GM18505 (cell line): Measurements from ENCODE around the gene LRRC47.
"Not testable (repeated sequence)": the region's sequence is repeated elsewhere in the genome, so short reads cannot be mapped to it uniquely, and the experiment has no call there.

Source experiments
- ATAC-seq: cut with Tn5 transposase; IDR thresholded peaks from one replicate; pipeline ENCODE4 v1.9.1; 2021; ENCODE audit not compliant: unreplicated experiment
- POLR2A ChIP-seq: IDR thresholded peaks from 4 replicates; pipeline ENCODE4 v1.6.1; 2011; ENCODE audit warnings: borderline replicate concordance; ENCODE audit not compliant: insufficient read depth, insufficient read length; ENCODE audit errors: extremely low read depth

LRRC47 gene

DNA sequence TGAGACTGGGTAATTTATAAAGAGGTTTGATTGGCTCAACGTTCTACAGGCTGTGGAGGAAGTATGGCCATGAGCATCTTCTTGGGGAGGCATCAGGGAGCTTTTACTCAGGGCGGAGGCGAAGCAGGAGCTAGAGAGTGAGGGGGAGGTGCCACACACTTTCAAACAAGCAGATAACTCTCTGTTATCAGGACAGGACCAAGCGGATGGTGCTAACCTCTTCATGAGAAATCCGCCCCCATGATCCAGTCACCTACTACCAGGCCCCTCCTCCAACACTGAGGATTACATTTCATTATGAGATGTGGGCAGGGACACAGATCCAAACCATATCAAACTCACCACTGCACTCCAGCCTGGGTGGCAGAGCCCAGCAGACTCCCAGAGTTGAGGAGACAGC lies 11.5 kb upstream of the LRRC47 start:
- TF ChIP-seq POLR2A = no peak
- no peak for ATAC-seq

DNA sequence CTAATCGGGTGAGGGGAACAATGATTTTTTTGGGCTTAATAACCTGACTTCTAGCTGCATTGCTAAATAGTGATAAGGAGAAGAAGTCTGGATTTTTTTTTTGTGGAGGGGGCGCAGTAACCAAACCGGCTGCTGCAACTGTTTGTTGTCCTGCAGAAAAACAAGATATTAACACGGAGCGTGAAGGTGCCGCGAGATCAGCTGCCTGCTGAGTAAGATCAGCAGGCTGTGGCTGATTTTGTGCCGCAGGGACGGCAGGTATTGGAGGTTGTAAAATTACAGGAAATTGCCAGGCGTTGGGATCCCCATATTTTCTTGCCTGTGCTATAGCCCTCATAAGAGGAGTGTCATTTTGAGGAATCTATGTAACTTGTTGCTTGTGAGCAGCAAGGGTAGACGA lies 8.7 kb upstream of the LRRC47 start:
- no peak for TF ChIP-seq POLR2A
- ATAC-seq = no peak

DNA sequence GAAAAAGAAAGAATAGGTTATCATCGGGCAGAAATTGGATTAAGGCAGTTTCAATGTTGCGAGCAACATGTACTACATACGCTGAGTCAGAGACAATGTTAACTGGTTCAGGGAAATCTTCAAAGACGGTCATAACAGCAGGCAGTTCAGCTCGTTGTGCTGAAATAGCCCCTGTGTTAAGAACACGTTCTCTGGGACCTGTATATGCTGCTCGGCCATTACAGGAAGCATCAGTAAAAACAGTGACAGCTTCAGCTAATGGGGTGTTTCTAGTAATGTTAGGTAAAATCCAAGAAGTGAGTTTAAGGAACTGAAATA lies 8.3 kb upstream of the LRRC47 start:
- ATAC-seq = not testable (repeated sequence)

GRCh38 chr1:3803905-3804626 lies 7.8 kb upstream of the LRRC47 start:
- no peak for ATAC-seq
- no peak for TF ChIP-seq POLR2A

- not testable (repeated sequence) for ATAC-seq
Measured at GRCh38 chr1:3800795-3801194, 4.5 kb upstream of the LRRC47 start.

DNA sequence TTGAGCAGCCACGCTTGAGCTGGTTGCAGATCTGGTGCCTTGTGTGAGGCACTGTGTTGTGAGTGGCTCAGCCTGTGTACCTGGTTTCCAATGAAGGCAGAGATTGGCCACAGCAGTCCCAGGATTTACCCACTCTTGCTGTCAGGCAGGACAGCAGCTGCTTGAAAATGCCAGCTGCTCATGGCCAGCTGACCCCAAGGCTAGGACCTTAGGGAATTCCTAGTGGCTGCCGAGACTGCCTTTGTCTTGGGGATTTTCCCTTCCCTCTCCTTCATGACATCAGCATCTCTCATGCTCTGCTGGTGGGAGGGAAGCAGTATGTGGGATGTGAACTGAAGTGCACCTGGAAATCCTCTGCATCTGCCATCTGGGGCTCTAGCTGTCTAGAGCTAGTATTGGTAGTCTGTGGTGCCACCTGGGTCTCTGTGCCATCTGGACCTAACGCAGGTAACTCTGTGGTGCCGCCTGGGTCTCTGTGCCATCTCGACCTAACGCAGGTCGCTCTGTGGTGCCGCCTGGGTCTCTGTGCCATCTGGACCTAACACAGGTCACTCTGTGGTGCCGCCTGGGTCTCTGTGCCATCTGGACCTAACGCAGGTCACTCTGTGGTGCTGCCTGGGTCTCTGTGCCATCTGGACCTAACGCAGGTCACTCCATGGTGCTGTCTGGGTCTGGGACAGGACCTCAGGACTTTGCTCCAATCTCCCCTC lies 3.8 kb upstream of the LRRC47 start:
- no peak for TF ChIP-seq POLR2A
- ATAC-seq = no peak

DNA sequence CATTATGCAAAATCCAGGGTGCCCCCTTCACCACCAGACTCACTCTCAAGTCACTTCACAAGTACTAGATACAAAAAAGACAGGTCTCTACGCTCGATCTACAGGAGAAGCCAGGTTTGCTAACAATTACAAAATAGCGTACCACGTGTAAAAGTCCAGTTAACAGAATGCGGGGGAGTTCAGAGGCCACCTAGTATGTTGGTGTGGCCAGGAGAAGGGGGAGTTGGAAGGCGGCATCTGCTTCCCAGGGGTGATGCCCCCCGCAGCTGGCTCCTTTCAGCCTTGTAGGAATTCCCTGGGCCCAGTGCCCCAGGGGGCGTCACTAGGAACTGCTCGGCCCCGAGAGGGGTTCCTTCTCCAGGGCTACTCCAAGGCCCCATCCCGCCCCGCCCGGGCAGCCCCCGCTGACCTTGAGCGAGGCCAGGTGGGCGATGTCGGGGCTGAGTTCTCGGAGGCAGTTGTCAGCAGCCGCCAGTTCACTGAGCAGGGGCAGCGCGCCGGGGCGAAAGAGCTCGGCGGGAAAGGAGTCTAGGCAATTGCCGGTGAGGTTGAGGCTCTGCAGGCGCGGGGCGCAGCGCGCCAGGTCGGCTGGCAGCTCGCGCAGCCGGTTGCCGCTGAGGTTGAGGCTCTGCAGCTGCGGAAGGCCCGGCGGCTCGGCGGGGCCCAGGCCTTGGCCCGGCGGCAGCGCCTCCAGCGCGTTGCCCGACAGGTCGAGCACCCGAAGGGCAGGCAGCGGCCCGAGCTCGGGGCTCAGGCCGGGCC lies 664 bp downstream of the LRRC47 start:
- no peak for TF ChIP-seq POLR2A
- ATAC-seq = no peak

GRCh38 chr1:3790952-3791351 lies 5.3 kb downstream of the LRRC47 start:
- TF ChIP-seq POLR2A = no peak
- no peak for ATAC-seq

- no peak for ATAC-seq
- TF ChIP-seq POLR2A = no peak
Measured at GRCh38 chr1:3790500-3790923, 5.8 kb downstream of the LRRC47 start.

- no peak for ATAC-seq
- TF ChIP-seq POLR2A = no peak
Measured at GRCh38 chr1:3789421-3790300, 6.6 kb downstream of the LRRC47 start.

DNA sequence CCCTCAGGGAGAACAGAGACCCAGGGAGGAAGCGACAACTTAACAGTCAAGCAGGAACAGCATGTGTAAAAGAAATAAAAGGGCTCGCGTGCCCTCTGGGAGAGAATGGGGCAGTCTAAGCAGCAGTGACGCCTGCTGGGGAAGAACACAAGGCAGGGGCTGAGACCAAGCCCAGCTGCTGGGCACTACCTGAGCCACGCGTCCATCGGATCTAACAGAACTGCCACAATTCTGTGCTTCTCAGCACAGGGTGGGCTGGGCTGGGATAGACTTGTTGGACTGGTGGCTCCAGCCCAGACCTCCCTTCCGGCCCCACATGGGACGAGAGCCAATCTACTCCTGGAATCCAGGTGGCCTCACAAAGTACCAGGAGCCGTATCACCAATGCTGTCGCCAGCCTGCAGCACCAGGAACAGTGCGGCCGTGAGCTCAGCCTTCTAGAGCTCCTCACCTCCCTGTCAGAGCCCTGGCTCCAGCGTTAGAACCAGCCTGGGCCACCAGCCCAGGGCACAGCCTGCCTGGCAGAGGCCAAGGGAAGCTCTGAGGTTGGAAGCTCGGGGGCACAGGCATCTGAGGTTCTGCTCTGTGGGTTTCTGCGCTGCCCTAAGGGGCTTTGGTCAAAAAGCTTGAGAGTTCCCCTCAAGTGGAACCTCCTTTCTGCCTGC lies 7.4 kb downstream of the LRRC47 start:
- ATAC-seq = no peak
- TF ChIP-seq POLR2A = no peak

DNA sequence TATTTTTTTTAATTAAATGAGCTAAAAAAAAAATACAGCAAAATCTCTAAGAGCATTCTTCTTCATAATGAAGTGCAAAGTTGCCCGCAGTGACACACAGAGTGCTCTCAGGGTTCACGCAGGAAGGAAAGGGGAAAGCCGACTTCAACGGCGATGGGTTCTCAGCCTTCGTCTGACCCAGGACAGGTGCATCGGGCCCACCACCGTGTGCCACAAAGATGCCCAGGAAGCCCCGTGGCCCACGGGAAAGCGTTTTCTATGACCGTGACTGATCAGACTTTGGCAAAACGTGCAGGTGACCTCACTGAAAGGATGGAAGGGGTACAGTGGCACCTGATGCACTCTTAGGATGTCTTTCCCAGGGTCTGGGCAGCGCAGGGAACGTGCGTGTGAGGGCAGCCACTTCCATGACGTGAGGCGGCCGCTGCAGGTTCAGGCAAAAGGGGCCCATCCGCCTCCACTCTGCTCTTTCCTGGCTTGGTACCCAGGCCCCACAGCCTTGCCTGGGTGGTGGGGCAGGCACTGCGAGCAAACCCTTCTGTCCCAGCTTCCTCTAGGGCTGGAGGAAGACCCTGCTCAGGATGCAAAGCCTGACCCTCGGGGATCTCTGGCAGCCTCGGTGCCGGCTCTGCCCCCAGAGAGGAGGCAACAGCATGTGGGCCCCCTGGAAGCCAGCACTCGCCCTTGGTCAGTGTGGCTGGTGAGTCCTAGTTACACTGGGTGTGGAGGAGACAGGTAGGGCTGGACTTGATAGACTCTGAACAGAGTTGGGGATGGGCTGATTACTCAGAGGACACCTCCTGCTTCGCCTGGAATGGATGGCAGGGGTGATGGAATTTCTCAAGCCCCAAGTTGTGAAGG lies 8.3 kb downstream of the LRRC47 start:
- no peak for ATAC-seq

More for the DNA sequence above, 8.3 kb downstream of the LRRC47 start:
- no peak for TF ChIP-seq POLR2A
